T-helper 2 cell treated with Interferon-gamma antibody and Interleukin-4, amounts not matched to agents 5 μg/mL and 100 μg/mL, for 36 hours (primary cell): ENCODE measurements around the gene OTOP3.

Source experiments
- DNase-seq: peaks from one replicate; pipeline ENCODE4 v3.0.0; 2021; ENCODE audit warnings: low spot score
- H3K27ac Mint-ChIP-seq: one replicate; pipeline ENCODE4 v1.8.0; 2021; ENCODE audit warnings: mild to moderate bottlenecking, mixed read lengths
- H3K27me3 Mint-ChIP-seq: one replicate; pipeline ENCODE4 v1.8.0; 2021; ENCODE audit warnings: low read depth, mixed read lengths
- H3K36me3 Mint-ChIP-seq: one replicate; pipeline ENCODE4 v1.8.0; 2021; ENCODE audit warnings: low read depth, mixed read lengths
- H3K4me1 Mint-ChIP-seq: one replicate; pipeline ENCODE4 v1.8.0; 2021; ENCODE audit warnings: low read depth, mixed read lengths
- H3K4me3 Mint-ChIP-seq: one replicate; pipeline ENCODE4 v1.8.0; 2022; ENCODE audit warnings: mild to moderate bottlenecking, moderate library complexity, mixed read lengths
- H3K9me3 Mint-ChIP-seq: one replicate; pipeline ENCODE4 v1.8.0; 2021; ENCODE audit warnings: mixed read lengths

Gene OTOP3

GRCh38 chr17:74941128-74941725, 5.5 kb downstream of the OTOP3 start:
- H3K4me1 Mint-ChIP-seq = peaks cover 1% of the 10 kb centered on the region

GRCh38 chr17:74943808-74944522, 8.3 kb downstream of the OTOP3 start:
- no peak for DNase-seq
- Mint-ChIP-seq H3K36me3 (no peaks in the 10 kb centered on the region), H3K27me3 (peaks cover 12% of the 10 kb centered on the region), H3K9me3 (no peaks in the 10 kb centered on the region), H3K27ac (no peak overlapping the region), H3K4me3 (no peak overlapping the region), H3K4me1 (peaks cover 1% of the 10 kb centered on the region)

More at GRCh38 chr17:74941128-74941725, 5.5 kb downstream of the OTOP3 start:
- peaks cover 37% of the 10 kb centered on the region for H3K27me3 Mint-ChIP-seq
- H3K27ac Mint-ChIP-seq = no peak overlapping the region
- no peak for DNase-seq
- no peaks in the 10 kb centered on the region for H3K9me3 Mint-ChIP-seq
- no peaks in the 10 kb centered on the region for H3K36me3 Mint-ChIP-seq
- H3K4me3 Mint-ChIP-seq = no peak overlapping the region

- no peak overlapping the region for H3K4me3 Mint-ChIP-seq
- no peaks in the 10 kb centered on the region for H3K9me3 Mint-ChIP-seq
- no peaks in the 10 kb centered on the region for H3K4me1 Mint-ChIP-seq
- no peaks in the 10 kb centered on the region for H3K36me3 Mint-ChIP-seq
- H3K27ac Mint-ChIP-seq = no peak overlapping the region
- peaks cover 9% of the 10 kb centered on the region for H3K27me3 Mint-ChIP-seq
- DNase-seq = no peak
These were observed 9.8 kb downstream of the OTOP3 start for GRCh38 chr17:74945543-74945942.

GRCh38 chr17:74946641-74947040, 10.9 kb downstream of the OTOP3 start:
- Mint-ChIP-seq H3K27ac (no peak overlapping the region), H3K36me3 (no peaks in the 10 kb centered on the region), H3K4me3 (no peak overlapping the region), H3K27me3 (peaks cover 9% of the 10 kb centered on the region), H3K4me1 (no peaks in the 10 kb centered on the region), H3K9me3 (no peaks in the 10 kb centered on the region)
- no peak for DNase-seq

GRCh38 chr17:74947041-74947754, 11.5 kb downstream of the OTOP3 start:
- Mint-ChIP-seq H3K27me3 (peaks cover 9% of the 10 kb centered on the region), H3K36me3 (no peaks in the 10 kb centered on the region), H3K9me3 (no peaks in the 10 kb centered on the region), H3K4me3 (no peak overlapping the region), H3K27ac (no peak overlapping the region), H3K4me1 (no peaks in the 10 kb centered on the region)
- no peak for DNase-seq

- H3K36me3 Mint-ChIP-seq = no peaks in the 10 kb centered on the region
These were observed 13.9 kb downstream of the OTOP3 start for GRCh38 chr17:74949455-74950115.

GRCh38 chr17:74950207-74950606, 14.5 kb downstream of the OTOP3 start:
- Mint-ChIP-seq H3K36me3 (no peaks in the 10 kb centered on the region), H3K4me1 (no peaks in the 10 kb centered on the region), H3K27me3 (peaks cover 5% of the 10 kb centered on the region), H3K4me3 (no peak overlapping the region), H3K9me3 (no peaks in the 10 kb centered on the region), H3K27ac (no peak overlapping the region)
- no peak for DNase-seq

More at GRCh38 chr17:74949455-74950115, 13.9 kb downstream of the OTOP3 start:
- Mint-ChIP-seq H3K27me3 (peaks cover 6% of the 10 kb centered on the region), H3K27ac (no peak overlapping the region), H3K4me3 (no peak overlapping the region), H3K9me3 (no peaks in the 10 kb centered on the region), H3K4me1 (no peaks in the 10 kb centered on the region)
- DNase-seq = no peak

GRCh38 chr17:74951065-74951464, 15.4 kb downstream of the OTOP3 start:
- Mint-ChIP-seq H3K36me3 (no peaks in the 10 kb centered on the region), H3K27ac (no peak overlapping the region), H3K4me3 (no peak overlapping the region), H3K4me1 (no peaks in the 10 kb centered on the region), H3K9me3 (no peaks in the 10 kb centered on the region), H3K27me3 (no peaks in the 10 kb centered on the region)
- no peak for DNase-seq

GRCh38 chr17:74951680-74952421, 16.2 kb downstream of the OTOP3 start:
- Mint-ChIP-seq H3K4me3 (no peak overlapping the region), H3K4me1 (no peaks in the 10 kb centered on the region), H3K9me3 (no peaks in the 10 kb centered on the region), H3K27ac (no peak overlapping the region), H3K36me3 (no peaks in the 10 kb centered on the region), H3K27me3 (no peaks in the 10 kb centered on the region)
- DNase-seq = no peak

GRCh38 chr17:74952431-74953133, 16.9 kb downstream of the OTOP3 start:
- Mint-ChIP-seq H3K27ac (no peak overlapping the region), H3K9me3 (no peaks in the 10 kb centered on the region)

GRCh38 chr17:74953134-74953687, 17.5 kb downstream of the OTOP3 start:
- Mint-ChIP-seq H3K36me3 (no peaks in the 10 kb centered on the region), H3K9me3 (no peaks in the 10 kb centered on the region), H3K4me3 (no peak overlapping the region), H3K4me1 (no peaks in the 10 kb centered on the region), H3K27me3 (peaks cover 1% of the 10 kb centered on the region), H3K27ac (no peak overlapping the region)
- no peak for DNase-seq

More at GRCh38 chr17:74952431-74953133, 16.9 kb downstream of the OTOP3 start:
- DNase-seq = no peak
- H3K27me3 Mint-ChIP-seq = no peaks in the 10 kb centered on the region
- H3K36me3 Mint-ChIP-seq = no peaks in the 10 kb centered on the region
- H3K4me3 Mint-ChIP-seq = no peak overlapping the region
- H3K4me1 Mint-ChIP-seq = no peaks in the 10 kb centered on the region

- Mint-ChIP-seq H3K4me1 (no peaks in the 10 kb centered on the region), H3K4me3 (no peak overlapping the region), H3K9me3 (no peaks in the 10 kb centered on the region), H3K27ac (no peak overlapping the region), H3K27me3 (peaks cover 1% of the 10 kb centered on the region), H3K36me3 (no peaks in the 10 kb centered on the region)
- no peak for DNase-seq
These were observed 18.4 kb downstream of the OTOP3 start for GRCh38 chr17:74954115-74954514.
